Body of pancreas (tissue), 4 donors: ENCODE results near the gene IBTK.

Experiments used
- CTCF ChIP-seq, 7 experiments: fragments of 450-650 bp in 4 of 7; fragments of 200-600 bp in 3 of 7; sonication (generic) in 3 of 7; IDR thresholded peaks; one replicate each; pipeline ENCODE4 v1.5.1; 2016 to 2019; ENCODE audit warnings: antibody characterized with exemption in 7 of 7
- POLR2A ChIP-seq, 3 donors: fragments of 450-650 bp; IDR thresholded peaks; one replicate each; pipeline ENCODE4 v1.6.1; 2016; ENCODE audit warnings: antibody characterized with exemption in 3 of 3, mild to moderate bottlenecking in 2 of 3

DNA sequence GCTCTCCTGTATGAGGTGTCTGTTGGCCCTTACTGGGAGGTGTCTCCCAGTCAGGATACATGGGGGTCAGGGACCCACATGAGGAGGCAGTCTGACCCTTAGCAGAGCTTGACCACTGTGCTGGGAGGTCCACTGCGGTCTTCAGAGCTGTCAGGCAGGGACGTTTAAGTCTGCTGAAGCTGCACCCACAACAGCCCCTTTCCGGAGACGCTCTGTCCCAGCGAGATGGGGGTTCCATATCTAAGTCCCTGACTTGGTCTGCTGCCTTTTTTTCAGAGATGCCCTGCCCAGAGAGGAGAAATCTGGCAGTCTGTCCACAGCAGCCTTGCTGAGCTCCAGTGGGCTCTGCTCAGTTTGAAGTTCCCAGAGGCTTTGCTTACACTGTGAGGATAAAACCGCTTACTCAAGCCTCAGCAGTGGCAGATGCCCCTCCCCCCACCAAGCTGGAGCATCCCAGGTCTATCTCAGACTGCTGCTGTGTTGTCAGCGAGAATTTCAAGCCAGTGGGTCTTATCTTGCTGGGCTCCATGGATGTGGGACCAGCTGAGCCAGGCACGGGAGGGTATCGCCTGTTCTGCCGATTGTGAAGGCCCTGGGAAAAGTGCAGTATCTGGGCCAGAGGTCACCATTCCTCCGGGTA, 36.3 kb upstream of the IBTK start:
- TF ChIP-seq CTCF (IDR thresholded peaks at IDR 0.05) (no peak), POLR2A (IDR thresholded peaks at IDR 0.05) (no peak)
